Mononuclear cell (primary cell): ENCODE measurements around the gene TMED8. TPM values are rescaled to one million over a fixed set of nuclear protein-coding genes. Genes with fewer than 3 reads are reported as not detected.
"Not testable (repeated sequence)": the region's sequence is repeated elsewhere in the genome, so short reads cannot be mapped to it uniquely, and the experiment has no call there.

ENCODE experiments used
- H3K27me3 ChIP-seq: 2 replicates; pipeline ENCODE4 v1.6.0; 2011; ENCODE audit warnings: low read length, control low read depth; ENCODE audit not compliant: insufficient read depth
- H3K4me1 ChIP-seq: 2 replicates; pipeline ENCODE4 v1.5.1; 2011; ENCODE audit warnings: mild to moderate bottlenecking, low read length, control low read depth; ENCODE audit not compliant: insufficient read depth
- H3K4me3 ChIP-seq: 2 replicates; pipeline ENCODE4 v1.5.1; 2011; ENCODE audit warnings: mild to moderate bottlenecking, low read length, moderate library complexity
- H3K9me3 ChIP-seq: 2 replicates; pipeline ENCODE4 v1.5.1; 2011; ENCODE audit warnings: low read depth, mild to moderate bottlenecking, control low read depth, low read length
- total RNA-seq: library from RNA; depleted of rRNA; stranded (reverse); fragments of >200 nt; gene quantifications from one replicate; pipeline ENCODE4 v1.2.3, GENCODE V29; 2012

TMED8 gene
- total RNA-seq, 1 donor: 13.2 TPM

- H3K4me1 ChIP-seq: peaks cover 26% of the 10 kb centered on the region
- H3K27me3 ChIP-seq: no peaks in the 10 kb centered on the region
- H3K4me3 ChIP-seq: no peak overlapping the region
- no peaks in the 10 kb centered on the region for H3K9me3 ChIP-seq
Measured at GRCh38 chr14:77343662-77344061, 33.2 kb downstream of the TMED8 start.

GRCh38 chr14:77342726-77343397 is 34.0 kb downstream of the TMED8 start:
- no peaks in the 10 kb centered on the region for H3K9me3 ChIP-seq
- H3K4me1 ChIP-seq: peaks cover 18% of the 10 kb centered on the region
- no peak overlapping the region for H3K4me3 ChIP-seq
- H3K27me3 ChIP-seq: no peaks in the 10 kb centered on the region

DNA sequence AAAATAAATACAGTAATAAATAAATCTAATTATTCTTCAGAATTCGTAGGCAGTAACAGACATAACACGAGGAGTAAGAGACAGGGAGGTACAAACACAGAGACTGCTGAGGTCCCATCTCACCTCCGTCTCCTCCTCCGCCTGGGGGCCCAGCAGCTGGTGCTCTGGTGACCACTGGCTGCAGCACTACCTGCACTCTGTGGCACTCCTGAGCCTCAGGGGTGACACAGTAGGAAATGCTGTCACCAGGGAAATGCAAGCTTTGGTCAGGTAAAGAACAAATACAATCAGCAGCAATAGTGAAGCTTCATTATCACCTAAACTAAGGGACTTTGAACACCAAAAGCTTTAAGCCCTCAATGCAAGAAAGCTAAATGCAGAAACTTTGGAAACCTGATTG is 36.5 kb downstream of the TMED8 start:
- no peaks in the 10 kb centered on the region for H3K27me3 ChIP-seq
- no peak overlapping the region for H3K4me3 ChIP-seq
- H3K9me3 ChIP-seq: no peaks in the 10 kb centered on the region
- peaks cover 8% of the 10 kb centered on the region for H3K4me1 ChIP-seq

DNA sequence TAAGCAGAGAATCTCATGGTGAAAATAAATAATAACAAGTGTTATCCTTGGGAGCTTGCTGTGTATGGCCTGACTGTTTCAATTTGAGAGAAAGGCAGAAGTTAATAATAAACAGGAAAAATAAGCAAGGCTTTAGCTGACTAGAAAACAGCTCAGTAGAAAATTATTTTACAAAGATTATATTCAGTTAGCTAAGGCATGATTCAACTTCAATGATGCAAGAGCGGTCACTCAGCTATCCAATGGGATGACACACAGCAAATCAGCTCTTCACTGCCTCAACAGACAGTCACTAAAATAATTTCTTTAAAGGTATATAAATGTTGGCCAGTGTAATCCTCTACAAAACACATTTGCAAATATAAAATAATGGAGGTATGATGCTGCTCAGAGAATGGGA is 37.5 kb downstream of the TMED8 start:
- Histone ChIP-seq H3K4me3 (no peak overlapping the region), H3K9me3 (no peaks in the 10 kb centered on the region), H3K27me3 (no peaks in the 10 kb centered on the region), H3K4me1 (peaks cover under 1% of the 10 kb centered on the region)

GRCh38 chr14:77338302-77338701 is 38.6 kb downstream of the TMED8 start:
- Histone ChIP-seq H3K4me1 (no peaks in the 10 kb centered on the region), H3K9me3 (no peaks in the 10 kb centered on the region), H3K4me3 (no peak overlapping the region), H3K27me3 (no peaks in the 10 kb centered on the region)

- Histone ChIP-seq H3K4me3 (no peak overlapping the region), H3K27me3 (no peaks in the 10 kb centered on the region), H3K4me1 (no peaks in the 10 kb centered on the region), H3K9me3 (no peaks in the 10 kb centered on the region)
Measured at GRCh38 chr14:77337880-77338279, 39.0 kb downstream of the TMED8 start.

DNA sequence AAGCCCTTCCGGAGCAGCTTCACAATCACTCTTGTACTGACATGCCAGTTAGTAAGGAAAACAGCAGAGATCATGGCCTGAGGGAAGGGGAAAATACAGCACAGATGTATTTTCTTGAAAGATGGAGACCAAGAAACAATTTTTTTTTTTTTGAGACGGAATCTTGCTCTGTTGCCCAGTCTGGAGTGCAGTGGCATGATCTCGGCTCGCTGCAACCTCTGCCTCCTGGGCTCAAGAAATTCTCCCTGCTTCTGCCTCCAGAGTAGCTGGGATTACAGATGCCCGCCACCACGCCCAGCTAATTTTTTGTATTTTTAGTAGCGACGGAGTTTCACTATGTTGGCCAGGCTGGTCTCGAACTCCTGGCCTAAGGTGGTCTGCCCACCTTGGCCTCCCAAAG is 39.6 kb downstream of the TMED8 start:
- H3K9me3 ChIP-seq, H3K4me3 ChIP-seq: not testable (repeated sequence)

DNA sequence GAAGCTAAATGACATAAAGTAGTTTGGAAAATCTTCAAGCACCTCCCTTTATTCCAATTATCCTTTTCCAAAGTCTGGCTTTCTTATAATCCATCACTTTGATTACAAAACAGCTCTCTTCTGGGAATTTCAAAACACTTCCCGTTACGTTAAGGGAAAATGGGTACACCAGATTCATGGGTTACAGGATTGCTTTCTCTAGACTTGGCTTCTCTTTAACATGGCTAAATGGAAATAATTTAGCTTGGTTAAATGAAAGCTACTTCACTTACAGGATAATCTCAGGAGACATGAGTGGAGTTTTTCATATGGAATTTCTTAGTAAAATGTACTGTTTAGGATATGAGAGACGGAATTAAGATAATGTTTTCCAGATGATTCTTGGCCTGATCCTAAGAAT is 41.3 kb downstream of the TMED8 start:
- H3K4me1 ChIP-seq: no peaks in the 10 kb centered on the region
- H3K27me3 ChIP-seq: no peaks in the 10 kb centered on the region
- H3K9me3 ChIP-seq: no peaks in the 10 kb centered on the region
- H3K4me3 ChIP-seq: no peak overlapping the region

More for the DNA sequence above, 39.6 kb downstream of the TMED8 start:
- H3K4me1 ChIP-seq, H3K27me3 ChIP-seq: not testable (repeated sequence)

DNA sequence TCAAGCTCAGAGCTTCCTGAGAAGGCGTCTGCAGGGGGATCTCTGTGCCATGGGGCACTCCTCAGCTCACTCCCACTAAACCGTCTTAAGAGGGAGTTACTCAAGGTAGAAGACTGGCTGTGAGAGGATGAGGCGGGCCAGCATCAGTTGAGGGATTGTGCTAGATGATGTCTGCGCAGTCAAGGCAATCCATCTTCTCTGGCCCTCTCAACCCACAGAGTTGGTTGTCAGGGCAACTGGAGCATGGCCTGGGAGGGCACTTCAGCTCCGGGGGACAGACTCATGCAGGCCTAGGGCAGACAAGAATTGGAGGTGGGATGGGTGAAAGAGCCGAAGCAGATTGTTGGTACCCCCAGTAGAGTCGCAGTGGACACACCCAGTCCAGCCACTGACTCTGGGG is 47.0 kb downstream of the TMED8 start:
- H3K4me1 ChIP-seq: no peaks in the 10 kb centered on the region
- H3K27me3 ChIP-seq: no peaks in the 10 kb centered on the region
- H3K4me3 ChIP-seq: no peak overlapping the region
- no peaks in the 10 kb centered on the region for H3K9me3 ChIP-seq

DNA sequence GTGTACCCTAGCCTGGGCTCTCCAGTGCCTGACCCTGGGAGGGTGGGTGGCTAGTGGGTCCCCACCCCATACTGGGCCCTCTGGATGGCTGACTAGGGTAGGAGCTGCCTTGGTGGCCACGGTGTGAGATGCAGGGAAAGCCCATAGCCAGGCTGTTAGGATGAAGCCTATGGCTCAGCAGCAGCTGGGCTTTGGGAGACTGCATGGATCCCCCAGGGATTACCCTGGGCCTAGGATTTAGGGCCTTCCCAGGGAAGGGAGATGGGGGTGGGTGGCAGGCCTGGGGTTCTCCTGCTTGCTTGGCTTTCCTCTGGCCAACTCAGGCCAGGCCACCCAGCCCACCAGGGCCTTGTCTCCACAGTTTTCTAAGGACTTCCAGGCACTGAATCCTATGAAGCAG is 49.8 kb downstream of the TMED8 start:
- peaks cover 7% of the 10 kb centered on the region for H3K4me1 ChIP-seq
- no peaks in the 10 kb centered on the region for H3K27me3 ChIP-seq
- H3K9me3 ChIP-seq: no peaks in the 10 kb centered on the region
- H3K4me3 ChIP-seq: no peak overlapping the region

GRCh38 chr14:77325746-77326094 is 51.2 kb downstream of the TMED8 start:
- H3K9me3 ChIP-seq: no peaks in the 10 kb centered on the region
- H3K27me3 ChIP-seq: no peaks in the 10 kb centered on the region
- no peak overlapping the region for H3K4me3 ChIP-seq
- H3K4me1 ChIP-seq: peaks cover 10% of the 10 kb centered on the region

- H3K27me3 ChIP-seq: no peaks in the 10 kb centered on the region
- no peak overlapping the region for H3K4me3 ChIP-seq
- peaks cover 11% of the 10 kb centered on the region for H3K4me1 ChIP-seq
- no peaks in the 10 kb centered on the region for H3K9me3 ChIP-seq
Measured at GRCh38 chr14:77324816-77325745, 51.8 kb downstream of the TMED8 start.

GRCh38 chr14:77324289-77324688 is 52.6 kb downstream of the TMED8 start:
- peaks cover 18% of the 10 kb centered on the region for H3K4me1 ChIP-seq
- H3K4me3 ChIP-seq: no peak overlapping the region
- H3K9me3 ChIP-seq: no peaks in the 10 kb centered on the region
- H3K27me3 ChIP-seq: no peaks in the 10 kb centered on the region

GRCh38 chr14:77323571-77323970 is 53.3 kb downstream of the TMED8 start:
- Histone ChIP-seq H3K9me3 (no peaks in the 10 kb centered on the region), H3K4me3 (no peak overlapping the region), H3K27me3 (no peaks in the 10 kb centered on the region), H3K4me1 (peaks cover 18% of the 10 kb centered on the region)

DNA sequence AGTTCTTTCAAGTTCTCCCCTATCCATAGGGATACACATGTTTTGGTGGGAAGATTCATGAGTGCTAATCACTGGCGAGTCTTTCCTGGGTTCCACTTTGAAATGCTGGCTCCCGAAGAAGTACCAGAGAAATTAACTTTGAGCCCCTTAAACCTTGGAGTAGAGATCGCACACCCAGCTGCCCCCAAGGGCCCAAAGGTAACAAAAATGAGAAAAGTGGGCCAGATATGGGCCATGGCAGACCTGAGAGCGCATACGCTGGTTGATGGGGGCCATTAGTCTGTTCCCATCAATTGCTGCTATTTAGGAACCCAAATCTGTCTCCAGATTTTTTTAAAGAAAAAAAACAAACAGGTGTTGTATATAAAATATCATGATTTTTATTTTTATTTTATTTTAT is 53.9 kb downstream of the TMED8 start:
- H3K4me3 ChIP-seq: no peak overlapping the region

More for the DNA sequence above, 53.9 kb downstream of the TMED8 start:
- H3K9me3 ChIP-seq: no peaks in the 10 kb centered on the region
- H3K4me1 ChIP-seq: peaks cover 18% of the 10 kb centered on the region
- H3K27me3 ChIP-seq: no peaks in the 10 kb centered on the region
